HG03558 (cell line): ENCODE results near the gene ZDHHC17.
"Not testable (repeated sequence)": the region's sequence is repeated elsewhere in the genome, so short reads cannot be mapped to it uniquely, and the experiment has no call there.

ENCODE experiments used
- ATAC-seq: cut with Tn5 transposase; IDR thresholded peaks from one replicate; pipeline ENCODE4 v1.9.1; 2021; ENCODE audit warnings: moderate number of reproducible peaks; ENCODE audit not compliant: unreplicated experiment; ENCODE audit errors: extremely low read depth

The ZDHHC17 gene

DNA sequence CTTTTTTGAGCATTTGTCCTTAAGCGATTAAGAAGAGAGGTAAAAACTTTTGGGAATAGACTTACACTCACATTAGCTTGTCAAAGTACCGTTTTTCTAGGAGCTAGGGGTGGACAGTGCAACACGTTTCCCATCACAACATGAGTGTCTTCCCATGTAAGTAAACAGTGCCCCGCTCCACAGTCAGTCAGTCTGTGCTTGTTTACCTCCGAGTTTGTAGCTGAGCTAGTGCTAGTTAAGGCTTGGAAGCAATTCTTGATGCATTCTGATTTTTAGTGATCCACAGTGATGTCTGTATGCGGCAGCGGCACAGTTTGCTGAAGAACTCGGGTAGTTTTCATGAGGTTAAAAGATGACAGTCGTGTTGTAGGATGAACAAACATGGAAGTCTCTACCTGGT is 941 bp downstream of the ZDHHC17 start:
- ATAC-seq, result no peak

- ATAC-seq, result no peak
Measured at GRCh38 chr12:76765598-76765997, 1.7 kb downstream of the ZDHHC17 start.

GRCh38 chr12:76766161-76766560 is 2.2 kb downstream of the ZDHHC17 start:
- ATAC-seq, result no peak

DNA sequence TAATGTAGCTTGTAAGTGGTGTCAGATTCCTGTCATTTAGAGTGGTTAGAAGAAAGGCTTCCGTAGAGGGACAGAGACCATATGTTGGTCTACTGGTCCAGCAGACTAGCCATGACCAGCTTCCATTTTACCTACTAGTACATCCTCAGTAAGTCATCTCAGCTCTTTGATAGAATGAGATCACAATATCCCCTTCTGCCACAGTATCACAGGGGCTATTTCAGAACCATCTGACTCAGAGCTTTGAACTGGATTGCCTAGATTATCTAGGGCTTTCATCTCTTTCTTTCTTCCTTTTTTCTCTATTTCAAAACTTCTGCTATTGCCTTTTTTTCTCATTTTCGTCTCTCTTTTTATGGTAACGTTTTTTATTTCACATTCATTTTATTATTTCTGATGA is 4.7 kb downstream of the ZDHHC17 start:
- ATAC-seq, result no peak

DNA sequence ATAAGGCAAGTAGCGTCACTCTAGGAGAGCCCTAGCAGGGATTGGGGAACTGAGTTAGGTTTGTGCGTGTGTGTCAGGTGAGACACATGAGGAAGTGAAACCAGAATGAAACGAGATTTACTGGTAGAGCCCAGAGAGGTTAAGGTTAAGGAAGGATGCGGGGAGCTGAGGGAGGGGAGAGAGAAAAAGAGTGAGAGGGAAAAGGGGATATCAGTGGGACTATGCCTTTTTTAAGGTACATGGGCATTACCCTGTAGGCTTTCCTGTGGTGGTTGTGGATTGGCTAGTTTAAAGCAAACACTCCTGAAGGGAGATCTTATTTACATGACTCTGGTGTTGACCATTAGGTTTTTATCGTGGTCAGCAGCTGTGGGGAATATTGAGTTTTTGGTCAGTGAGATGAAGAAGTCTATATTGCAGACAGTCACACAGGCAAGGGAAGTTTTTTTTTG is 13.9 kb downstream of the ZDHHC17 start:
- ATAC-seq, result peak; percentile 99

GRCh38 chr12:76778364-76778763 is 14.4 kb downstream of the ZDHHC17 start:
- ATAC-seq, result no peak

DNA sequence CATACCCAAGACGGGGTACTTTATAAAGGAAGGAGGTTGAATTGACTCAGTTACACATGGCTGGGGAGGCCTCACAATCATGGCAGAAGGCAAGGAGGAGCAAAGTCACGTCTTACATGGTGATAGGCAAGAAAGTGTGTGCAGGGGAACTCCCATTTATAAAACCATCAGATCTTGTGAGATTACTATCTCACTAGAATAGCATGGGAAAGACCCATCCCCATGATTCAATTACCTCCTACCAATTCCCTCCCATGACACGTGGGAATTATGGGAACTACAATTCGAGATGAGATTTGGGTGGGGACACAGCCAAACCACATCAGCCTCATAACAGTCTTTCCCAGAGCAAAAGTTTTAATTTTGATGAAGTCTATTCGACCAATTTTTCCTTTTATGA is 15.4 kb downstream of the ZDHHC17 start:
- ATAC-seq, result not testable (repeated sequence)

DNA sequence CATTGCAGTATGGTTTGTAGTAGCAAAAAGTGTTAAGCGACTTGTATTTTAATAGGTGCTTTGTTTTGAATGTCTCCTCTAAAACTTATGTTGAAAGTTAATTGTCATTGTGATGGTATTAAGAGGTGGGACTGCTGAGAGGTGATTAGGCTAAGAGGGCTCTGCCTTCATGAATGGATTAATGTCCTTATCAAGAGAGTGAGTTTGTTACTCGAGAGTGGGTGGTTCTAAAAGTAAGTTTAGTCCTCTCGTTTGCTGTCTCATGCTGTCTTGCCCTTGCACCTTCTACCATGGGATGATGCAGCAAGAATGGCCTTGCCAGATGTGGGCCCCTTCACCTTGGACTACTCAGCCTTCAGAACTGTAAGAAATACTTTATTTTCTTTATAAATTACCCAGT is 17.4 kb downstream of the ZDHHC17 start:
- no peak for ATAC-seq

- ATAC-seq, result no peak
Measured at GRCh38 chr12:76782526-76782925, 18.6 kb downstream of the ZDHHC17 start.

DNA sequence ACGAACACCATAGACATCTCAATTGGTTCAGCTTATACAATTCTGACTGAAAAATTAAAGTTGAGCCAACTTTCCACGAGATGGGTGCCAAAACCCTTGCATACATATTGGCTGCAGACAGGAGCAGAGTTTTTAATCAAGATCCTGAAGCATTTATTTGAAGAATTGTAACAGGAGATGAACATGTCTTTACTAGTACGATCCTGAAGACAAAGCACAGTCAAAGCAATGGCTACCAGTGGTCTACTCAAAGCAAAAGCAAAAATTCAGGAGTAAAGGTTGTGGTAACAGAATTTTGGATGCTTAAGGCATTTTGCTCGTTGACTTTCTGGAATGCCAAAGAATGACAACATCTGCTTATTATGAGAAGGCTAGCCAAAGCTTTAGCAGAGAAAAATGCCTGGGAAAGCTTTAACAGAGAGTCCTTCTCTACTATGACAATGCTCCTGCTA is 20.7 kb downstream of the ZDHHC17 start:
- ATAC-seq, result no peak

DNA sequence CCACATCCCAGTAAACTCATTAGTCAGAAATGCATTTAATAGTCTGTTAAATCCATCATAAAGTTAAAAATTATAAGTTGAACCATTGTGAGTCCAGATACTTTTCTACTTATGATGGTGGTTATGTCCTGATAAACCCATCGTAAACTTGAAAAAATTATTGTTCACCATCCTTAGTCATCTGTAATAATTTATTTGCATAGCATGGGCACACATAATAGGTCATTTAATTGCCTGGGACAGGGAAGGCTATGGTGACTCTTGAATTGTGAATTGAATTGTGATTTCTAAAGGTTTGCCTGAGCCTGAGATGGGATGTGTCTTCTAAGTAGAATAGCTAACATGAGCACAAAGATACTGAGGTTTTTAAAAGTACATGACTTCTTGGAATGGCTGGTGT is 21.5 kb downstream of the ZDHHC17 start:
- no peak for ATAC-seq

- no peak for ATAC-seq
Measured at GRCh38 chr12:76786986-76787385, 23.1 kb downstream of the ZDHHC17 start.

DNA sequence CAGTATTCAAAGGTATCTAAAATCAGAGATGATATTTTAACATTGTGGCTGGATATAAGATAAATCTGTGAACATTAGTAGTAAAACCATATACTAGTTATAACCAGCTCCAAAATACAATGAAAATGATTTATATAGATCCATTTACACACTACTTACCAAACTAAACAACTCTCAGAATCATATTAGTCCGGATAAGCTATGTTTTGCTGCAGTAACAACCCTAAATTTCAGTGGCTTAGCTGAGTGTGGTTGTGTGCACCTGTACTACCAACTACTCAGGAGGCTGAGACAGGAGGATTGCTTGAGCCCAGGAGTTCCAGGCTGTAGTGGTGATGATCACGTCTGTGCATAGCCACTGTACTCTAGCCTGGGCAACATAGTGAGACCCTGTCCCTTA is 23.8 kb downstream of the ZDHHC17 start:
- no peak for ATAC-seq

DNA sequence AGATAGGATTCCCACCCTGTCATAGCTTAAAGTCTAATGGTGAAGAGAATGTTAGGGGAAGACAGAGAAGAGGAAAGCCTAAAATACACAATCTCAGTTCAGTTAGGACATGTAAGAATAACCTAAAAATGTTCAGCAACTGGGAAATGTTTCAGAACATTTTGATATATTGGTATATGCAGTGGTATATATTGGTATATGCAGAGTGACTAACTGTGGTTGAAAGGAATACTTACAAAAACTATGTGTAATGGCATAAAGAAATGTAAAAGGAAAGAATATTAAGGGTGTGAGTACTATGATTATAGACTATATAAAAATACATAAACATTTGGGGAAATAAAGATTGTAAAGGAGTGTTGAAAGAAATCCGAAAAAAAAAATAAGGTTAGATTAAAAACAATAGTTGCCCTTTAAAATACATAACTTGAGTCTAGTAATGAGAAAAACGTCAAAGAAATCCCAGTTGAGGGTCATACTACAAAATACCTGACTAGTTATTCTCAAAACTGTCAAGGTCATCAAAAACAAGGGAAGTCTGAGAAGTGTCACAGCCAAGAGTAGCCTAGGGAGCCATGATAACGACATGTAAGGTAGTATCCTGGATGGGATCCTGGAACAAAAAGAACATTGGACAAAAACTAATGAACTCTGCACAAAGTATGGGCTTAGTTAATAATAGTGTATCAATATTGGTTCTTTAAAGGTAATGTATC is 25.6 kb downstream of the ZDHHC17 start:
- ATAC-seq, result no peak

DNA sequence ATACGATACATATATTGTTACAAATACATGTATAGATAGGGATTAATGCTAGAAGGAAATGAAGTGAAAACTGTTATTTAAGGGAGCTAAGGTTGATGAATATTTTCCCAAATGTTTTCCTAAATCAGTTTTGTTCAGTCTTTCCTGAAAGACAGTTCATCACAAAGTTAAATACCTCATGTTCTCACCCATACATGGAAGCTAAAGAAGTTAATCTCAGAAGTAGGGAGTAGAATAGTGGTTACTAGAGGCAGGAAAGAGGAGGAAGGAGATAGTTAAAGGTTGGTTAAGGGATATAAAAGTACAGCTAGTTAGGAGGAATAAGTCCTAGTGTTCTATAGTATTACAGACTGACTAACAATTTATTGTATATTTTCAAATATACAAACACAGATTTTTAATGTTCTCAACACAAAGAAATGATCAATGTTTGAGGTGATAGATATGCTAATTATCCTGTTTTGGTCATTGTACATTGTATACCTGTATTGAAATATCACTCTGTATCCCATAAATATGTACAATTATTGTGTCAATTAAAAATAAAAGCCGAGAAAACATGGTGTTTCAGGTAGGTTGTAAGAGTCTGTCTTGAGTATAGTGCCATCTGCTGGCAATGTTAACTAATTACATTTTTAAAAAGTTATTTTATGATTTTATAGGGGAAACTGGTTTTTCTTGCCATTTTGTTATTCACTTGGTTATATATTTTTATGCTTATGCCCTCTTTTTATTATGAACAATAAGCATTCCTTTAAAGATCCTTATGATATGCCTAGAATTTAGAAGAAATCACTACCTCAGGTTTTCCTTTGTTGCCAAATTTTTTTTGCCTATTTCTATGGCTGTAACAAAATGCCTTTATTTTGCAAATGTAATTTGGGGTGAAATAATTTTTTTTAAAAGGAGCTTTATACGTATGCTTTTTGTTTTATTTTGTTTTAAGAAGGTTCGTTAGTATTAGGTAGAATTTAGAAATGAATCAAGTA is 26.9 kb downstream of the ZDHHC17 start:
- ATAC-seq, result no peak

DNA sequence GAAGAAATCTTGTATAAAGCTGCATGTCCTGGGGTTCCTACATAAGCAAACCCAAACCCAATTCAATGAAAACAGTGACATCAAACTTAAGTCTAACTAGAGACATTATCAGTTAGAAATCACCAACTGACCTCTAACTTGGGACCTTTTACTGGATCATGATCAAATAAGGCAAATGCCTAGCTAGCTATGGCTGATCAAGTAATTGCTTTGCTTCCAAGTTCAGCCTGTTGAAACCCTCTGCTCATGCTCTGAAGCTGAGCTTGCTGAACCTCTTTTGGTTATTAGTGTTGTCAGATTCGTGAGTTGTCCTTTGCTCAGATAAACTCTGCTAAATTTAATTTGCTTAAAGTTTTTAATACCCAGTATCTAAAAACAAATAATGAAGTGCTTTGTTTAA is 28.9 kb downstream of the ZDHHC17 start:
- ATAC-seq, result no peak

GRCh38 chr12:76798864-76799263 is 34.9 kb downstream of the ZDHHC17 start:
- no peak for ATAC-seq

DNA sequence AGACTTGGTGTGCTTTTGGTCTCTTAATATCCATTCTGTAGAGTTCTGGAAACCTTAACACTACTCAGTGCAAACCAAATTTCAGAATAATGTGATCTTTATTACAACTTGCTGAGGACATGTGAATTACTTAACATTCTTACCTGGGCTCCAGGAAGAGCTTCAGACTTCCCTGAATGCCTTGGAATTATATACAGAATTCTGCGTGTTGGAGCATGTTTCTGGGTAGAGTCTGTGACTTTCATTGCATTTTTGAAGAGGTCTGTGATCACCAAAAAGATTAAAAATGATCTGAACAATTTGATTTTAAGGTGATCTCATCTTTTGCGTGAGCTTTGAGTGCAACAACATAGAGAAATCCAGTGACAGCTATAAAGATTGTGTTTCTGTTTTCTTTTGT is 35.4 kb downstream of the ZDHHC17 start:
- ATAC-seq, result no peak

- no peak for ATAC-seq
Measured at GRCh38 chr12:76802060-76802459, 38.1 kb downstream of the ZDHHC17 start.

- no peak for ATAC-seq
Measured at GRCh38 chr12:76804435-76804976, 40.6 kb downstream of the ZDHHC17 start.
